VCaP (cell line): ENCODE data around the gene NDUFA11.
"Not testable (repeated sequence)": the region's sequence is repeated elsewhere in the genome, so short reads cannot be mapped to it uniquely, and the experiment has no call there.

Experiments used
- H3K27ac ChIP-seq: fragments of 450-650 bp; 2 replicates; pipeline ENCODE4 v1.5.1; 2017
- CTCF ChIP-seq: fragments of 450-650 bp; conservative IDR thresholded peaks from 2 replicates; pipeline ENCODE4 v1.5.1; 2017; ENCODE audit warnings: mild to moderate bottlenecking, moderate library complexity

NDUFA11 gene

DNA sequence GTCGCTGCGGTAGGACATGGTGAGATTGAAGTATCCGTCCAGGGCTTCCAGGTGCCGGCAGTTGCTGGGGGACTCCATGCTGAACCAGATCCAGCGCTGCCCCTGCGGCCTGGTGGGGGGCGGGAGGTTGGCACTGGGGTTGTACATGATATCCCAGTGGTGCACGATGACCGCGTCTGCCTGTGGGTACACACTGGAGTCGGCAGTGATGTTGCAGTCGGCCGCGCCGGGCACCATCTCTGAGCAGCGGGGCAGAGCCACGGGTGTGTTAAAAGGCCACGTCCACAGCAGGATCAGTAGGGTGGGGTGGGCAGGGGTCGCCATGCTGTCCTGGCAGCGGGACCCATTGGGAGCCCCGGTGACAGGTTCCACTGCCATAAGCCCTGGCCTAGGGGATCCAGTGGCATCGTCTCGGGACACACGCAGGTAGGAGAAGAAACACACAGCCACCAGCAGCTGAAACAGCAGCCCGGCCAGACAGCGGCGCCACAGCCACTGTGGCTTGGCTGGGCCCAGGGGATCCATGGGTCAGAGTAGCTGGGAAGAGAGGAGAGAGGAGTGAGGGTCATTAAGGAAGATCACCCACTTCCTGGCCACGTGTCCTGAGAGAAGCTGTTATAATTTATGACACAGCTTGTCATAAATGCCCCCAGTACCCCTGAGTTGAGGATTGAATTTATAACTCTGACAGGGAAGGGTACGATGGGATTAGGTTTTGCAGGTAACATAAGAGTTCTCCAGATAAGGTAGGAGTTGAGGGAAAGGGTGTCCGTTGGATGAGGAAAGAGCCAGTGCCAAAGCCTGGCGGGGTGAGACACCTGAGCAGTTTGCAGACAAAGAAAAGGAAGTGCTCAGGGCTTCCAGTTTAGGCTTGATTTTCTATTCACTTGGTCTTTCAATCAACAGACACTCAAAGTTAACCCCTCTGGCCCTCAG lies 36.1 kb downstream of the NDUFA11 start:
- H3K27ac ChIP-seq, result no peak overlapping the region
- no peak for TF ChIP-seq CTCF

GRCh38 chr19:5865772-5866171 lies 37.8 kb downstream of the NDUFA11 start:
- H3K27ac ChIP-seq, result no peak overlapping the region
- TF ChIP-seq CTCF, result no peak

GRCh38 chr19:5864725-5865486 lies 38.7 kb downstream of the NDUFA11 start:
- H3K27ac ChIP-seq, result no peak overlapping the region
- no peak for TF ChIP-seq CTCF

DNA sequence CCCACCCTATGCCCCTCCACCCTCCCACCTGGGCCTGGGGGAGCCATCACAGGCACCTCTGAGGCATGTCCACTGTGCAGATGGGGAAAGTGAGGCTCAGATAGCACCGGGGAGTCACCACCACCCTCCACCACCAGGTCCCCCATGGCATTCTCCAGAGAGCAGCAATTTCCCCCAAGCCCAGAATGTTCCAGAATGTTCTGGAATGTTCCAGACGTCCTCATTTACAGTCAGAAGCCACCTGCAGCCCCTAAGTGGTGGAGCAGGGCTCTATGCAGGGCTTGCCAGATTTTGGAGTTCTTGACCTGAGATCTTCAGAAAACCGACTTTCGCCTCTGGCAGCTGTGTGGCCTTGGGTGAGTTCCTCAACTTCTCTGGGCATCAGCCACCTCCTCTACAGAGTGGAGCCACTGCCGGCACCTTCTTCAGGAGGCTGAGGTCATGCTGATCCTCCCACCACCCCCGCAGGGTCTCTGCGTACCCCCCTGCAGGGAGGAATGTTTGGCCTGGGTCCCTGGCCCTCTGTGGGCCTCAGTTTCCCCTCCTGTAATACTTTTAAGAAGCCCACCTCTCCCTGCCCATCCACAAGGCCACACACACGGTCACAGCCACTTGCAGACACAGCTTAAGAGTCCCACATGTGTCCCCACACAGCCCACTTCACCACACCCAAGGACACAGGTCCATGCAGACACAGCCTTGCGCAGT lies 39.4 kb downstream of the NDUFA11 start:
- no peak for TF ChIP-seq CTCF
- H3K27ac ChIP-seq, result no peak overlapping the region

DNA sequence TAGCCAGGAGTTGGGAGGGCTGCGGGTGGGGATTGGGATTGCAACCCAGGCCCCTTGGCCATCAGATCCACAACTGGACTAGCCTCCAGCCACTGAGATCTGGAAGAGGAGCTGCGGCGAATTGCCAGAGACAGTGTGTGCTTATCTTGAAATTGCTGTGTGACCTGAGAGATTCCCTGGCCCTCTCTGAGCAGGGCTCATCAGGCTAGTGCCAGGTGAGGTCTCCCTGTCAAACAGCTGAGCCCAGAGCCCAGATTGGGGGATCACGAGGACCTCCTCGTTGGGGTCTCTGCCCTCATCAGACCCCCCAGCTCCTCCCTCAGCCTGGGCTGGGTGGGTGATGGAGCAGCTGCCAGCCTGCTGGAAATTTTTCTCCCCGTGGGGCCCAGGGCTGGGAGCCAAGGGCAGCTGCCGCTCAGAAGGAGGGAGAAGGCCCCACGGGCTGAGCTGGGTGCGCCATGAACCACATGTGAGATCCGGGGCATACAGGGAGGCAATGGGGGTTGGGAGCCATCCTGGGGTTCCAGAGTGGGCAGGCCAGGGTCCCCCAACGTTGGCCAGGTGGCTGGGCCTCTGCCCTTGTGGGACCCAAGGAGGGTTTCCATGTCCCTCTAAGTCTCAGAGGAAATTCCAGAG lies 40.4 kb downstream of the NDUFA11 start:
- no peak overlapping the region for H3K27ac ChIP-seq
- no peak for TF ChIP-seq CTCF

GRCh38 chr19:5857203-5858081 lies 46.1 kb downstream of the NDUFA11 start:
- H3K27ac ChIP-seq, result no peak overlapping the region
- no peak for TF ChIP-seq CTCF

DNA sequence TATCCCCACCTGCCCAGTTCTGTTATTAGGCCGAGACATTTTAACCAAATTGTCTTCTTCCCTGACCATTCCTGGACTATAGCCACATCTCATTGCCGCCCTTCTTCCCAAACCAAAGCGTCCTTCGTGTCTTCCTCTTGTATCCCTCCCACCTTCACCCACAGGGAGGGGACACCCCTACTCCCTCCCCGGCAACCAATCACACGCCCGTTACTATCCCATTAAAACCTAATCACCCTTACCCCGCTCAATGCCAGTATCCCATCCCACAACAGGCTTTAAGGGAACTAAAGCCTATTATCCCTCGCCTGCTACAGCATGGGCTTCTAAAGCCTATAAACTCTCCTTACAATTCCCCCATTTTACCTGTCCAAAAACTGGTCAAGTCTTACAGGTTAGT lies 48.4 kb downstream of the NDUFA11 start:
- not testable (repeated sequence) for H3K27ac ChIP-seq

DNA sequence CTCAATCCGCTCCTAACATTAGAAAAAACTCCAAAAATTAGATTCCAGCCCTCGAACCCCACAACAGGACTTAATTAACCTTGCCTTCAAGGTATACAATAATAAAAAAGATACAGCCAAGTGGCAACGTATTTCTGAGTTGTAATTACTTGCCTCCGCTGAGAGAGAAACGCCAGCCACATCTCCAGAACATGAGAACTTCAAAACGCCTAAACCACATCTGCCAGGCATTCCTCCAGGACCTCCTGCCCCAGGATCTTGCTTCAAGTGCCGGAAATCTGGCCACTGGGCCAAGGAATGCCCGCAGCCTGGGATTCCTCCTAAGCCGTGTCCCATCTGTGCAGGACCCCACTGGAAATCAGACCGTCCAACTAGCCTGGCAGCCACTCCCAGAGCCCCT lies 49.5 kb downstream of the NDUFA11 start:
- H3K27ac ChIP-seq, result not testable (repeated sequence)
